CD4-positive, alpha-beta T cell treated with Interleukin-2 at 100 ng/mL for 4 hours (primary cell): ENCODE results near the gene PDE5A.
"Not testable (repeated sequence)": the region's sequence is repeated elsewhere in the genome, so short reads cannot be mapped to it uniquely, and the experiment has no call there.

Experiments
- DNase-seq: peaks from one replicate; pipeline ENCODE4 v3.0.0-alpha.2; 2020; ENCODE audit warnings: low spot score

Gene PDE5A

GRCh38 chr4:119646347-119647071 lies 17.9 kb upstream of the PDE5A start:
- DNase-seq: no peak

- DNase-seq: no peak
Observed at GRCh38 chr4:119643306-119644042, 14.9 kb upstream of the PDE5A start.

GRCh38 chr4:119641765-119642164 lies 13.2 kb upstream of the PDE5A start:
- DNase-seq: no peak

GRCh38 chr4:119638359-119638758 lies 9.8 kb upstream of the PDE5A start:
- no peak for DNase-seq

- DNase-seq: not testable (repeated sequence)
Observed at GRCh38 chr4:119636851-119637250, 8.2 kb upstream of the PDE5A start.

GRCh38 chr4:119632216-119632615 lies 3.6 kb upstream of the PDE5A start:
- no peak for DNase-seq

GRCh38 chr4:119629142-119629471 lies 503 bp upstream of the PDE5A start:
- no peak for DNase-seq

- peak; percentile 43 for DNase-seq
Observed at GRCh38 chr4:119627267-119628255, 1.0 kb downstream of the PDE5A start.

GRCh38 chr4:119626943-119627266 lies 1.7 kb downstream of the PDE5A start:
- DNase-seq: no peak

GRCh38 chr4:119626420-119626819 lies 2.2 kb downstream of the PDE5A start:
- DNase-seq: no peak

GRCh38 chr4:119625761-119626160 lies 2.8 kb downstream of the PDE5A start:
- no peak for DNase-seq

- DNase-seq: no peak
Observed at GRCh38 chr4:119624356-119624755, 4.2 kb downstream of the PDE5A start.

GRCh38 chr4:119623025-119623424 lies 5.6 kb downstream of the PDE5A start:
- no peak for DNase-seq

- no peak for DNase-seq
Observed at GRCh38 chr4:119615068-119615719, 13.4 kb downstream of the PDE5A start.

GRCh38 chr4:119604266-119604665 lies 24.3 kb downstream of the PDE5A start:
- DNase-seq: no peak

GRCh38 chr4:119602366-119602765 lies 26.2 kb downstream of the PDE5A start:
- no peak for DNase-seq

- no peak for DNase-seq
Observed at GRCh38 chr4:119598521-119598920, 30.1 kb downstream of the PDE5A start.

- no peak for DNase-seq
Observed at GRCh38 chr4:119597377-119597776, 31.2 kb downstream of the PDE5A start.

- DNase-seq: no peak
Observed at GRCh38 chr4:119593698-119594097, 34.9 kb downstream of the PDE5A start.

GRCh38 chr4:119592830-119593229 lies 35.8 kb downstream of the PDE5A start:
- no peak for DNase-seq

- DNase-seq: no peak
Observed at GRCh38 chr4:119589165-119589564, 39.4 kb downstream of the PDE5A start.

- DNase-seq: no peak
Observed at GRCh38 chr4:119587796-119588195, 40.8 kb downstream of the PDE5A start.
